WI38 (cell line): ENCODE results near the gene HIRIP3.

Source experiments
- H3K4me3 ChIP-seq: 2 replicates; pipeline ENCODE4 v1.5.1; 2011; ENCODE audit warnings: low read depth, mild to moderate bottlenecking, control low read depth, low read length
- CTCF ChIP-seq: IDR thresholded peaks from 2 replicates; pipeline ENCODE4 v1.5.1; 2012; ENCODE audit warnings: low read depth, mild to moderate bottlenecking, control low read depth, low read length

HIRIP3 gene

GRCh38 chr16:30006095-30006473 lies 10.7 kb upstream of the HIRIP3 start:
- H3K4me3 ChIP-seq: no peak overlapping the region
- TF ChIP-seq CTCF: no peak

- peak; percentile 78 for TF ChIP-seq CTCF
- H3K4me3 ChIP-seq: no peak overlapping the region
Observed at GRCh38 chr16:30005341-30006094, 10.1 kb upstream of the HIRIP3 start.

GRCh38 chr16:30004811-30005242 lies 9.4 kb upstream of the HIRIP3 start:
- no peak overlapping the region for H3K4me3 ChIP-seq
- TF ChIP-seq CTCF: no peak

GRCh38 chr16:30004424-30004776 lies 9.0 kb upstream of the HIRIP3 start:
- no peak overlapping the region for H3K4me3 ChIP-seq
- no peak for TF ChIP-seq CTCF

- TF ChIP-seq CTCF: no peak
- no peak overlapping the region for H3K4me3 ChIP-seq
Observed at GRCh38 chr16:30003670-30004423, 8.4 kb upstream of the HIRIP3 start.

- no peak overlapping the region for H3K4me3 ChIP-seq
- no peak for TF ChIP-seq CTCF
Observed at GRCh38 chr16:30002614-30003346, 7.4 kb upstream of the HIRIP3 start.
